Pancreas (tissue), 10 donors: ENCODE results near the gene KIF22. TPM values are rescaled to one million over a fixed set of nuclear protein-coding genes. Genes with fewer than 3 reads are reported as not detected.

Experiments
- ATAC-seq, 4 donors: fragments of 200-7000 bp; cut with Tn5 transposase; one replicate each; pipeline versions ENCODE4 v1.8.0 to v1.9.1; 2020; ENCODE audit warnings: mild to moderate bottlenecking in 4 of 4, moderate library complexity in 4 of 4
- DNase-seq, 6 donors: peaks; one replicate each; pipeline ENCODE4 v3.0.0-alpha.2; 2020
- FAIRE-seq: peaks from 2 replicates; lab custom pipeline; 2012; peaks lifted over from hg19 to GRCh38; lab: Jason Lieb, UNC
- H3K27ac ChIP-seq, 4 donors: fragments of 200-600 bp; sonication (generic); 1 replicate in 3 of 4; 2 replicates in 1 of 4; pipeline versions ENCODE4 v1.5.0 to v1.8.0; 2020
- H3K27me3 ChIP-seq, 4 donors: fragments of 200-600 bp; one replicate each; pipeline ENCODE4 v1.8.0; 2021
- H3K36me3 ChIP-seq, 3 donors: fragments of 200-600 bp; sonication (generic) in 1 of 3; one replicate each; pipeline versions ENCODE4 v1.5.0 to v1.8.0; 2020 to 2021
- H3K4me1 ChIP-seq, 3 donors: fragments of 200-600 bp; one replicate each; pipeline ENCODE4 v1.8.0; 2021
- H3K4me3 ChIP-seq, 4 donors: fragments of 200-600 bp; sonication (generic) in 2 of 4; one replicate each; pipeline versions ENCODE4 v1.5.0 to v1.8.0; 2020 to 2021
- H3K9me3 ChIP-seq, 4 donors: fragments of 200-600 bp; one replicate each; pipeline ENCODE4 v1.8.0; 2021
- WGBS, 2 donors: extraction: QIAGEN DNeasy Blood & Tissue Kit; methylation state at CpG; one replicate each; pipeline ENCODE4 v1.1.7; 2013; 5-methylcytosine and 5-hydroxymethylcytosine counted together
- intact Hi-C, 3 donors: fragments of 100-400 bp; cut with DNase I; formaldehyde crosslinking; loops; one replicate each; pipeline versions ENCODE4 v1.11.1 to v1.14.2; 2022
- polyA plus RNA-seq, 2 donors: library from polyadenylated mRNA; stranded (reverse); fragments of 200-250 nt; gene quantifications; one replicate each; pipeline ENCODE4 v1.2.3, GENCODE V29; 2013
- total RNA-seq, 6 donors: library from RNA; stranded (reverse); fragmentation: NEBNext Ultra II Directional in 4 of 6; extraction: Animal tissue kit (Norgen Biotek cat#: 25700) in 4 of 6; gene quantifications; one replicate each; pipeline versions ENCODE4 v1.2.1 to v1.2.4, GENCODE V29; 2021 to 2023
- TF ChIP-seq, protein P1 (sequence below), 4 donors: fragments of 200-600 bp; sonication (generic) in 3 of 4; IDR thresholded peaks; one replicate each; pipeline versions ENCODE4 v1.5.0 to v1.8.0; 2021; ENCODE audit warnings: antibody characterized with exemption in 4 of 4
- donor health status: healthy with polysubstance abuse.
- donor health status: DM: no; HTN: no; CAD: no; lungs with moderate emphysema.
- donor health status: DM: no; HTN: no; CAD: no.
- donor health status: control.
- donor health status: control.
- donor health status: Bipolar disorder and iron deficiency.
- donor health status: DM: yes; HTN: yes; CAD: no.
- donor health status: DM: no; HTN: no; CAD: no.
- donor health status: DM: no; HTN: no; CAD: no.
- donor health status: DM: yes; HTN: yes; CAD: no.

The KIF22 gene
- total and polyA plus RNA-seq, 8 donors, result 7.7 to 51.2 (median 13.9) TPM

DNA sequence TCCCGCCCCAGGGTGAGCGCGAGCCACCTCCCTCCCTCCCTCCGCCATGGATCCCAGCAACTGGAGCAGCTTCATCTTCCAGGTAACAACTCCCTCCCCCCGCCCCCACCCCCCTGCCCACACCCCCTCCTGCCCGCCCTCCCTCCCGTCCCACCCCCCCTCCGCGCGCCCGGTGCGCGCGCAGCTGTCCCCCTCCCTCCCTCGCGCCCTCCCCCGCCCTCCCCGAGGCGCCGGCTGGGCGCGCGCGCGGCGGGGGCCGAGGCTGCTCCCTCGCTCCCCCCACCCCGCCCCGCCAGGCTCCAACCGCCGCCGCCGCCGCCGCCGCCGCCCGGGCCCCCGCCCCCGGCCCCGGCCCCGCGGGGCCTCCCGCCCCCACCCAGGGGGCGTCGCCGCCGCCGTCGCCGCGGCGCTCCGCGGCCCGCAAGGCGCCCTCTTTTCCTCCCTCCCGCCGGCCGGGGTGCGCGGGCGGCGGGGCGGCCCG lies 15.6 kb downstream of the KIF22 start, which contains the start of gene MAZ:
Gene MAZ (plus strand): TSS at position 431 of the 481 bp plus-strand sequence. CDS start 173 bp downstream, outside the sequence.
- Histone ChIP-seq H3K9me3 (no peaks in the 10 kb centered on the region), H3K27me3 (no peaks in the 10 kb centered on the region), H3K4me1 (peaks cover 0 to 15% (median 0%) of the 10 kb centered on the region in 3 donors), H3K4me3 (peak within 1 kb of the TSS; percentile 60 to 84 (median 78)), H3K27ac (peak within 1 kb of the TSS; percentile 93 to 97 (median 95)), H3K36me3 (no peaks in the 10 kb centered on the region)
- 0% methylated on average over 31 of the region's 67 CpGs; no CpG with 5 or more reads in 1 of the 2 donors for WGBS, 2 donors
- intact Hi-C loops, result no loop called here
- no peak for FAIRE-seq
- peak in 3 of 6 donors; percentile 92 to 96 (median 95) for DNase-seq
- peak; percentile 1 to 7 (median 3) for ATAC-seq
- TF ChIP-seq, protein P1, sequence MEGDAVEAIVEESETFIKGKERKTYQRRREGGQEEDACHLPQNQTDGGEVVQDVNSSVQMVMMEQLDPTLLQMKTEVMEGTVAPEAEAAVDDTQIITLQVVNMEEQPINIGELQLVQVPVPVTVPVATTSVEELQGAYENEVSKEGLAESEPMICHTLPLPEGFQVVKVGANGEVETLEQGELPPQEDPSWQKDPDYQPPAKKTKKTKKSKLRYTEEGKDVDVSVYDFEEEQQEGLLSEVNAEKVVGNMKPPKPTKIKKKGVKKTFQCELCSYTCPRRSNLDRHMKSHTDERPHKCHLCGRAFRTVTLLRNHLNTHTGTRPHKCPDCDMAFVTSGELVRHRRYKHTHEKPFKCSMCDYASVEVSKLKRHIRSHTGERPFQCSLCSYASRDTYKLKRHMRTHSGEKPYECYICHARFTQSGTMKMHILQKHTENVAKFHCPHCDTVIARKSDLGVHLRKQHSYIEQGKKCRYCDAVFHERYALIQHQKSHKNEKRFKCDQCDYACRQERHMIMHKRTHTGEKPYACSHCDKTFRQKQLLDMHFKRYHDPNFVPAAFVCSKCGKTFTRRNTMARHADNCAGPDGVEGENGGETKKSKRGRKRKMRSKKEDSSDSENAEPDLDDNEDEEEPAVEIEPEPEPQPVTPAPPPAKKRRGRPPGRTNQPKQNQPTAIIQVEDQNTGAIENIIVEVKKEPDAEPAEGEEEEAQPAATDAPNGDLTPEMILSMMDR (IDR thresholded peaks at IDR 0.05), result no peak

GRCh38 chr16:29806641-29807425 lies 16.3 kb downstream of the KIF22 start:
- WGBS, 2 donors, result 0 to 1% methylated on average over 56 to 99 of the region's 99 CpGs
- Histone ChIP-seq H3K27me3 (no peaks in the 10 kb centered on the region), H3K36me3 (no peaks in the 10 kb centered on the region), H3K27ac (peak overlapping the region; percentile 47 to 86 (median 71)), H3K4me3 (peak overlapping the region; percentile 18 to 60 (median 42)), H3K4me1 (peaks cover 0 to 15% (median 0%) of the 10 kb centered on the region in 3 donors), H3K9me3 (no peaks in the 10 kb centered on the region)
- FAIRE-seq (no peak), ATAC-seq (no peak), DNase-seq (peak; percentile 70 to 91 (median 74))
- intact Hi-C loops, result no loop called here
- TF ChIP-seq, protein P1 (IDR thresholded peaks at IDR 0.05), result no peak

- no peaks in the 10 kb centered on the region for H3K9me3 ChIP-seq
- peaks cover 0 to 20% (median 0%) of the 10 kb centered on the region in 3 donors for H3K4me1 ChIP-seq
- TF ChIP-seq, protein P1 (IDR thresholded peaks at IDR 0.05), result peak in 1 of 4 donors; percentile 13
- H3K4me3 ChIP-seq, result peak overlapping the region; percentile 6 to 60 (median 30)
- ATAC-seq, result peak in 3 of 4 donors; percentile 2 to 8 (median 3)
- peak overlapping the region; percentile 47 to 86 (median 71) for H3K27ac ChIP-seq
- intact Hi-C loops, result no loop called here
- H3K36me3 ChIP-seq, result no peaks in the 10 kb centered on the region
- FAIRE-seq, result no peak
- peak; percentile 76 to 90 (median 78) for DNase-seq
- 31 to 34% methylated on average over 62 to 69 of the region's 69 CpGs for WGBS, 2 donors
- H3K27me3 ChIP-seq, result no peaks in the 10 kb centered on the region
Measured at GRCh38 chr16:29807426-29808218, 17.1 kb downstream of the KIF22 start.

GRCh38 chr16:29808219-29808900 lies 17.8 kb downstream of the KIF22 start:
- peak in 4 of 6 donors; percentile 37 to 81 (median 54) for DNase-seq
- H3K4me1 ChIP-seq, result peaks cover 0 to 20% (median 0%) of the 10 kb centered on the region in 3 donors

More at GRCh38 chr16:29808219-29808900, 17.8 kb downstream of the KIF22 start:
- H3K27me3 ChIP-seq, result no peaks in the 10 kb centered on the region
- 69 to 71% methylated on average over 25 of the region's 25 CpGs for WGBS, 2 donors
- intact Hi-C loops, result no loop called here
- no peaks in the 10 kb centered on the region for H3K9me3 ChIP-seq
- H3K4me3 ChIP-seq, result peak overlapping the region in 2 of 4 donors; percentile 55 to 60
- H3K36me3 ChIP-seq, result no peaks in the 10 kb centered on the region
- H3K27ac ChIP-seq, result peak overlapping the region; percentile 47 to 86 (median 71)
- FAIRE-seq (no peak), ATAC-seq (no peak)
- TF ChIP-seq, protein P1 (IDR thresholded peaks at IDR 0.05), result no peak
